UCSD-AML1 (cell line): ENCODE measurements around the gene FOXN3.
"Not testable (repeated sequence)": the region's sequence is repeated elsewhere in the genome, so short reads cannot be mapped to it uniquely, and the experiment has no call there.

Experiments
- DNase-seq: peaks from one replicate; lab custom pipeline; 2025; ENCODE audit not compliant: unreplicated experiment; lab: John Stamatoyannopoulos, UW

FOXN3 gene

GRCh38 chr14:89255012-89255411 is 162.0 kb downstream of the FOXN3 start:
- DNase-seq = no peak

- no peak for DNase-seq
These were observed 162.7 kb downstream of the FOXN3 start for GRCh38 chr14:89254166-89254909.

- DNase-seq = no peak
These were observed 164.0 kb downstream of the FOXN3 start for GRCh38 chr14:89252887-89253532.

- DNase-seq = no peak
These were observed 166.0 kb downstream of the FOXN3 start for GRCh38 chr14:89251061-89251460.

- not testable (repeated sequence) for DNase-seq
These were observed 166.4 kb downstream of the FOXN3 start for GRCh38 chr14:89250655-89250975.

- DNase-seq = no peak
These were observed 166.9 kb downstream of the FOXN3 start for GRCh38 chr14:89249972-89250654.

- no peak for DNase-seq
These were observed 167.9 kb downstream of the FOXN3 start for GRCh38 chr14:89249065-89249695.

- DNase-seq = no peak
These were observed 168.5 kb downstream of the FOXN3 start for GRCh38 chr14:89248411-89249064.

- no peak for DNase-seq
These were observed 169.4 kb downstream of the FOXN3 start for GRCh38 chr14:89247457-89248122.

GRCh38 chr14:89246290-89246689 is 170.7 kb downstream of the FOXN3 start:
- DNase-seq = no peak

- DNase-seq = no peak
These were observed 171.2 kb downstream of the FOXN3 start for GRCh38 chr14:89245802-89246201.

- no peak for DNase-seq
These were observed 172.3 kb downstream of the FOXN3 start for GRCh38 chr14:89244720-89245119.

GRCh38 chr14:89243741-89244140 is 173.3 kb downstream of the FOXN3 start:
- DNase-seq = no peak

GRCh38 chr14:89243286-89243685 is 173.7 kb downstream of the FOXN3 start:
- no peak for DNase-seq

- no peak for DNase-seq
These were observed 174.3 kb downstream of the FOXN3 start for GRCh38 chr14:89242652-89243279.

- no peak for DNase-seq
These were observed 174.9 kb downstream of the FOXN3 start for GRCh38 chr14:89241934-89242651.

GRCh38 chr14:89241257-89241656 is 175.8 kb downstream of the FOXN3 start:
- no peak for DNase-seq

GRCh38 chr14:89240414-89240813 is 176.6 kb downstream of the FOXN3 start:
- DNase-seq = no peak

GRCh38 chr14:89239023-89239422 is 178.0 kb downstream of the FOXN3 start:
- no peak for DNase-seq
